SK-N-SH (cell line): ENCODE results near the gene ERVH48-1. TPM values are rescaled to one million over a fixed set of nuclear protein-coding genes. Genes with fewer than 3 reads are reported as not detected.

Experiments
- CTCF ChIA-PET: fragments of 300-600, 350-600 bp; formaldehyde crosslinking; extraction: SDS; loops from one replicate; lab custom pipeline; 2021; lab: Yijun Ruan, JAX
- POLR2A ChIA-PET: fragments of 350-600 bp; sonication (Branson Sonifier 250); formaldehyde crosslinking; extraction: SDS; loops from one replicate; lab custom pipeline; 2020; ENCODE audit warnings: antibody characterized with exemption, inconsistent platforms; lab: Yijun Ruan, JAX
- DNase-seq: peaks from one replicate; pipeline ENCODE4 v3.0.0; 2012
- H2AFZ ChIP-seq: fragments of 200-600 bp; sonication (generic); 2 replicates; pipeline ENCODE4 v1.8.1; 2016; ENCODE audit warnings: antibody characterized with exemption, mild to moderate bottlenecking, low read depth
- H3F3A ChIP-seq: fragments of 200-600 bp; sonication (generic); replicated peaks from 2 replicates; pipeline ENCODE3; 2016; ENCODE audit warnings: antibody characterized with exemption, mild to moderate bottlenecking; ENCODE audit not compliant: insufficient read depth
- H3K27ac ChIP-seq, 2 experiments: fragments of 200-500 bp in 1 of 2; fragments of 200-600 bp in 1 of 2; sonication (Bioruptor generic) in 1 of 2; sonication (generic), shearing (Covaris generic) in 1 of 2; 2 replicates each; pipeline versions ENCODE4 v1.5.1 to v1.6.1; 2014 to 2016; ENCODE audit warnings: low read depth in 2 of 2, inconsistent platforms in 1 of 2, low read length in 1 of 2, mild to moderate bottlenecking in 1 of 2, mixed read lengths in 1 of 2
- H3K27me3 ChIP-seq: fragments of 200-600 bp; sonication (generic), shearing (Covaris generic); 2 replicates; pipeline ENCODE4 v1.6.1; 2016; ENCODE audit warnings: mixed run types; ENCODE audit not compliant: insufficient read depth
- H3K36me3 ChIP-seq, 2 experiments: fragments of 200-500 bp in 1 of 2; fragments of 200-600 bp in 1 of 2; sonication (Bioruptor generic) in 1 of 2; sonication (generic) in 1 of 2; replicated peaks in 1 of 2; 2 replicates each; pipeline versions ENCODE3 to v1.5.1; 2014 to 2016; ENCODE audit warnings: low read length in 1 of 2, mild to moderate bottlenecking in 1 of 2; ENCODE audit not compliant: insufficient read depth in 2 of 2, control insufficient read depth in 1 of 2
- H3K4me1 ChIP-seq, 2 experiments: fragments of 200-500 bp in 1 of 2; fragments of 200-600 bp in 1 of 2; sonication (Bioruptor generic) in 1 of 2; sonication (generic), shearing (Covaris generic) in 1 of 2; 2 replicates each; pipeline versions ENCODE4 v1.5.1 to v1.6.1; 2014 to 2016; ENCODE audit warnings: low read depth in 1 of 2, low read length in 1 of 2, mixed run types in 1 of 2; ENCODE audit not compliant: insufficient read depth in 2 of 2, control insufficient read depth in 1 of 2
- H3K4me2 ChIP-seq: fragments of 200-600 bp; sonication (generic), shearing (Covaris generic); 2 replicates; pipeline ENCODE4 v1.6.1; 2017; ENCODE audit warnings: mixed run types
- H3K4me3 ChIP-seq, 2 experiments: fragments of 200-500 bp in 1 of 2; fragments of 200-600 bp in 1 of 2; sonication (Bioruptor generic) in 1 of 2; sonication (generic), shearing (Covaris generic) in 1 of 2; 2 replicates each; pipeline versions ENCODE4 v1.5.1 to v1.8.1; 2014 to 2016; ENCODE audit warnings: low read depth in 2 of 2, inconsistent platforms in 1 of 2, low read length in 1 of 2, mild to moderate bottlenecking in 1 of 2, mixed read lengths in 1 of 2, moderate library complexity in 1 of 2
- H3K79me2 ChIP-seq: fragments of 200-600 bp; sonication (generic); 2 replicates; pipeline ENCODE4 v1.8.1; 2017; ENCODE audit warnings: mild to moderate bottlenecking; ENCODE audit not compliant: insufficient read depth
- H3K9ac ChIP-seq: fragments of 200-600 bp; sonication (generic); 2 replicates; pipeline ENCODE4 v1.6.1; 2017; ENCODE audit warnings: mixed run types
- H3K9me2 ChIP-seq: fragments of 200-600 bp; sonication (generic); 2 replicates; pipeline ENCODE4 v1.6.1; 2017; ENCODE audit warnings: mixed run types
- H3K9me3 ChIP-seq: fragments of 200-600 bp; sonication (generic); 2 replicates; pipeline ENCODE4 v1.6.1; 2017; ENCODE audit warnings: mixed run types, mild to moderate bottlenecking, moderate library complexity
- H4K20me1 ChIP-seq: fragments of 200-600 bp; sonication (generic); 2 replicates; pipeline ENCODE4 v1.6.1; 2017; ENCODE audit warnings: mild to moderate bottlenecking, mixed run types; ENCODE audit not compliant: insufficient read depth
- CHD2 ChIP-seq: fragments of 150-350 bp; IDR thresholded peaks from 2 replicates; pipeline ENCODE4 v1.6.1; 2018; ENCODE audit warnings: low read length; ENCODE audit not compliant: partially characterized antibody
- ELF1 ChIP-seq: IDR thresholded peaks from 2 replicates; pipeline ENCODE4 v1.4.0; 2012
- EP300 ChIP-seq, 2 experiments: IDR thresholded peaks; 2 replicates each; pipeline versions ENCODE4 v1.4.0 to v1.6.1; 2012; ENCODE audit warnings: borderline replicate concordance in 1 of 2, low read depth in 1 of 2, low read length in 1 of 2
- FOSL2 ChIP-seq: IDR thresholded peaks from 2 replicates; pipeline ENCODE4 v1.4.0; 2012; ENCODE audit warnings: low read depth, mild to moderate bottlenecking, moderate library complexity, borderline replicate concordance
- FOXJ3 ChIP-seq: sonication (generic); formaldehyde crosslinking; IDR thresholded peaks from 2 replicates; pipeline ENCODE4 v1.5.1; 2020; ENCODE audit warnings: mild to moderate bottlenecking, missing genetic modification reagents
- GABPA ChIP-seq: IDR thresholded peaks from 2 replicates; pipeline ENCODE4 v1.4.0; 2012; ENCODE audit warnings: low read depth, mild to moderate bottlenecking
- JUND ChIP-seq: IDR thresholded peaks from 2 replicates; pipeline ENCODE4 v1.4.0; 2012
- MEF2A ChIP-seq: IDR thresholded peaks from 2 replicates; pipeline ENCODE4 v1.4.0; 2012; ENCODE audit warnings: low read depth, borderline replicate concordance
- MXI1 ChIP-seq: IDR thresholded peaks from 2 replicates; pipeline ENCODE4 v1.6.1; 2012; ENCODE audit warnings: mild to moderate bottlenecking, low read depth, low read length, improper control_type of control experiment
- POLR2AphosphoS5 ChIP-seq: IDR thresholded peaks from 2 replicates; pipeline ENCODE4 v1.6.1; 2012; ENCODE audit warnings: low read depth, low read length
- RCOR1 ChIP-seq: fragments of 150-350 bp; IDR thresholded peaks from 2 replicates; pipeline ENCODE4 v1.6.1; 2017; ENCODE audit warnings: antibody characterized with exemption, low read length
- RFX5 ChIP-seq: IDR thresholded peaks from 2 replicates; pipeline ENCODE4 v1.6.1; 2012; ENCODE audit warnings: mild to moderate bottlenecking, improper control_type of control experiment, low read length
- RXRA ChIP-seq: IDR thresholded peaks from 2 replicates; pipeline ENCODE4 v1.4.0; 2012; ENCODE audit warnings: low read depth, mild to moderate bottlenecking, borderline replicate concordance
- SMC3 ChIP-seq: IDR thresholded peaks from 2 replicates; pipeline ENCODE4 v1.6.1; 2012; ENCODE audit warnings: low read depth, low read length, improper control_type of control experiment
- TAF1 ChIP-seq: IDR thresholded peaks from 2 replicates; pipeline ENCODE4 v1.6.1; 2012; ENCODE audit warnings: low read depth, mild to moderate bottlenecking, low read length, moderate library complexity, borderline replicate concordance
- TCF12 ChIP-seq: IDR thresholded peaks from 2 replicates; pipeline ENCODE4 v1.4.0; 2012
- TEAD4 ChIP-seq: IDR thresholded peaks from 2 replicates; pipeline ENCODE4 v1.4.0; 2012; ENCODE audit warnings: mild to moderate bottlenecking, borderline replicate concordance; ENCODE audit not compliant: insufficient read depth
- YY1 ChIP-seq: IDR thresholded peaks from 2 replicates; pipeline ENCODE4 v1.4.0; 2012; ENCODE audit warnings: low read depth, mild to moderate bottlenecking
- WGBS: methylation state at CpG from one replicate; pipeline ENCODE4 v1.1.6; 2017; ENCODE audit warnings: low lambda C conversion rate; 5-methylcytosine and 5-hydroxymethylcytosine counted together
- polyA plus RNA-seq, 3 experiments: library from polyadenylated mRNA; depleted of rRNA; stranded (reverse); fragments of >200 nt; gene quantifications; 2 replicates each; pipeline ENCODE4 v1.2.3, GENCODE V29; 2012
- TF ChIP-seq, protein P1 (sequence below): fragments of 150-350 bp; IDR thresholded peaks from 2 replicates; pipeline ENCODE4 v1.6.1; 2017; ENCODE audit warnings: antibody characterized with exemption, low read length, low read depth, borderline replicate concordance
- TF ChIP-seq, protein P2 (sequence below): fragments of 150-350 bp; IDR thresholded peaks from 2 replicates; pipeline ENCODE4 v1.6.1; 2016; ENCODE audit warnings: mild to moderate bottlenecking, low read depth, low read length
- TF ChIP-seq, protein P3 (sequence below): IDR thresholded peaks from 2 replicates; pipeline ENCODE4 v1.4.0; 2012; ENCODE audit warnings: low read depth, borderline replicate concordance
- TF ChIP-seq, protein P4 (sequence below): IDR thresholded peaks from 2 replicates; pipeline ENCODE4 v1.4.0; 2012; ENCODE audit warnings: low read depth, borderline replicate concordance
- TF ChIP-seq, protein P5 (sequence below): IDR thresholded peaks from 2 replicates; pipeline ENCODE4 v1.4.0; 2012; ENCODE audit warnings: low read depth

Gene ERVH48-1
- polyA plus RNA-seq, 1 of the 3 experiments (the other 2 are of a cell fraction), result not detected

DNA sequence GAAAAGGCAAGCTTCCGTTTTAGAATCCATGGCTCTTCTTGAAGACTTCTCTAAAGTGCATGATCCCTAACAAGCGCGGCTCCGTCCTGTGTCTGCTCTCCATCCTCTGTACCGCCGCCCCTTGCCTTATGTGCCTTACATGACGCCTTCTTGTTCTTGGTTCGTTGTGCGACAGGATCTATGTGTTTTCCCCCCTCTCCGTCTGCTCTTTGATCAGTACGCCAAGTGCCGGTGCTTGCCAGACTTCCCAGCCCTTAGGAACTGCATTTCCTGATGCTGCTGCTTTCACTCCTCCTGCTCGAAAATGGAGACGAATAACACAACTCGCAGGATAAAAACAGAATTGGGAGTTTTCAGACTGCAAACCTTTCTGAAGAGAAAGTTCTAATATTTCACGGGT, 19.2 kb downstream of the ERVH48-1 start (continued):
- TF ChIP-seq RFX5, result no peak
- TF ChIP-seq, protein P1, sequence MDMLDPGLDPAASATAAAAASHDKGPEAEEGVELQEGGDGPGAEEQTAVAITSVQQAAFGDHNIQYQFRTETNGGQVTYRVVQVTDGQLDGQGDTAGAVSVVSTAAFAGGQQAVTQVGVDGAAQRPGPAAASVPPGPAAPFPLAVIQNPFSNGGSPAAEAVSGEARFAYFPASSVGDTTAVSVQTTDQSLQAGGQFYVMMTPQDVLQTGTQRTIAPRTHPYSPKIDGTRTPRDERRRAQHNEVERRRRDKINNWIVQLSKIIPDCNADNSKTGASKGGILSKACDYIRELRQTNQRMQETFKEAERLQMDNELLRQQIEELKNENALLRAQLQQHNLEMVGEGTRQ, result no peak
- TF ChIP-seq FOXJ3 (CRISPR knock-in tag), result no peak
- TF ChIP-seq, protein P2, sequence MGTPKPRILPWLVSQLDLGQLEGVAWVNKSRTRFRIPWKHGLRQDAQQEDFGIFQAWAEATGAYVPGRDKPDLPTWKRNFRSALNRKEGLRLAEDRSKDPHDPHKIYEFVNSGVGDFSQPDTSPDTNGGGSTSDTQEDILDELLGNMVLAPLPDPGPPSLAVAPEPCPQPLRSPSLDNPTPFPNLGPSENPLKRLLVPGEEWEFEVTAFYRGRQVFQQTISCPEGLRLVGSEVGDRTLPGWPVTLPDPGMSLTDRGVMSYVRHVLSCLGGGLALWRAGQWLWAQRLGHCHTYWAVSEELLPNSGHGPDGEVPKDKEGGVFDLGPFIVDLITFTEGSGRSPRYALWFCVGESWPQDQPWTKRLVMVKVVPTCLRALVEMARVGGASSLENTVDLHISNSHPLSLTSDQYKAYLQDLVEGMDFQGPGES, result no peak
- TF ChIP-seq RCOR1, result no peak
- no peak for TF ChIP-seq CHD2
- TF ChIP-seq RXRA, result no peak

GRCh38 chr21:42905195-42905594, 20.2 kb downstream of the ERVH48-1 start:
- Histone ChIP-seq H4K20me1 (0 out of 2 replicates have a peak, but pooled peaks cover 3% of the 10 kb centered on the region), H2AFZ (no peak overlapping the region), H3K4me3 (no peak overlapping the region), H3K79me2 (peaks cover 27% of the 10 kb centered on the region), H3K27me3 (no peaks in the 10 kb centered on the region), H3F3A (no peaks in the 10 kb centered on the region), H3K4me1 (no peaks in the 10 kb centered on the region), H3K4me2 (no peak overlapping the region), H3K9me3 (no peaks in the 10 kb centered on the region), H3K27ac (no peak overlapping the region), H3K9ac (no peak overlapping the region), H3K36me3 (peaks cover 44 to 46% of the 10 kb centered on the region in 2 experiments), H3K9me2 (no peaks in the 10 kb centered on the region)
- CTCF ChIA-PET, result no interaction called here
- POLR2A ChIA-PET, result no interaction called here
- DNase-seq, result no peak
- 95% methylated on average over 8 of the region's 8 CpGs for WGBS
- TF ChIP-seq RXRA, result no peak
- no peak for TF ChIP-seq RFX5
- no peak for TF ChIP-seq POLR2AphosphoS5
- TF ChIP-seq JUND, result no peak
- no peak for TF ChIP-seq TAF1
- TF ChIP-seq SMC3, result no peak
- peak; percentile 33; the same call in 1 of the 2 replicates for TF ChIP-seq TCF12
- no peak for TF ChIP-seq YY1

- ChIA-PET POLR2A (no interaction called here), CTCF (interaction anchor here (0.6 to 1.1 kb wide), 2 partner anchors 9 to 310 kb away, joined by 3 read pairs; no protein-coding TSS in a partner anchor)
- Histone ChIP-seq H2AFZ (no peak overlapping the region), H3K4me3 (no peak overlapping the region), H3K27ac (no peak overlapping the region), H3K79me2 (peaks cover 40% of the 10 kb centered on the region), H3K36me3 (peaks cover 40 to 45% of the 10 kb centered on the region in 2 experiments), H3K9me2 (no peaks in the 10 kb centered on the region), H3K27me3 (no peaks in the 10 kb centered on the region), H4K20me1 (0 out of 2 replicates have a peak, but pooled peaks cover 3% of the 10 kb centered on the region), H3K9me3 (no peaks in the 10 kb centered on the region), H3K9ac (no peak overlapping the region), H3K4me1 (no peaks in the 10 kb centered on the region), H3F3A (no peaks in the 10 kb centered on the region), H3K4me2 (no peak overlapping the region)
- TF ChIP-seq, protein P3, sequence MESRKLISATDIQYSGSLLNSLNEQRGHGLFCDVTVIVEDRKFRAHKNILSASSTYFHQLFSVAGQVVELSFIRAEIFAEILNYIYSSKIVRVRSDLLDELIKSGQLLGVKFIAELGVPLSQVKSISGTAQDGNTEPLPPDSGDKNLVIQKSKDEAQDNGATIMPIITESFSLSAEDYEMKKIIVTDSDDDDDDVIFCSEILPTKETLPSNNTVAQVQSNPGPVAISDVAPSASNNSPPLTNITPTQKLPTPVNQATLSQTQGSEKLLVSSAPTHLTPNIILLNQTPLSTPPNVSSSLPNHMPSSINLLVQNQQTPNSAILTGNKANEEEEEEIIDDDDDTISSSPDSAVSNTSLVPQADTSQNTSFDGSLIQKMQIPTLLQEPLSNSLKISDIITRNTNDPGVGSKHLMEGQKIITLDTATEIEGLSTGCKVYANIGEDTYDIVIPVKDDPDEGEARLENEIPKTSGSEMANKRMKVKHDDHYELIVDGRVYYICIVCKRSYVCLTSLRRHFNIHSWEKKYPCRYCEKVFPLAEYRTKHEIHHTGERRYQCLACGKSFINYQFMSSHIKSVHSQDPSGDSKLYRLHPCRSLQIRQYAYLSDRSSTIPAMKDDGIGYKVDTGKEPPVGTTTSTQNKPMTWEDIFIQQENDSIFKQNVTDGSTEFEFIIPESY, result no peak
- TF ChIP-seq MXI1 (no peak), GABPA (no peak), ELF1 (no peak), MEF2A (no peak), TEAD4 (no peak), EP300 (IDR thresholded peaks at IDR 0.05; ENCODE audit: borderline replicate concordance in 1 of 2, low read depth in 1 of 2, low read length in 1 of 2) (no peak), FOSL2 (no peak), CHD2 (no peak), POLR2AphosphoS5 (no peak), RCOR1 (no peak)
- TF ChIP-seq, protein P4, sequence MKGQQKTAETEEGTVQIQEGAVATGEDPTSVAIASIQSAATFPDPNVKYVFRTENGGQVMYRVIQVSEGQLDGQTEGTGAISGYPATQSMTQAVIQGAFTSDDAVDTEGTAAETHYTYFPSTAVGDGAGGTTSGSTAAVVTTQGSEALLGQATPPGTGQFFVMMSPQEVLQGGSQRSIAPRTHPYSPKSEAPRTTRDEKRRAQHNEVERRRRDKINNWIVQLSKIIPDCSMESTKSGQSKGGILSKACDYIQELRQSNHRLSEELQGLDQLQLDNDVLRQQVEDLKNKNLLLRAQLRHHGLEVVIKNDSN, result no peak
- TF ChIP-seq, protein P5, sequence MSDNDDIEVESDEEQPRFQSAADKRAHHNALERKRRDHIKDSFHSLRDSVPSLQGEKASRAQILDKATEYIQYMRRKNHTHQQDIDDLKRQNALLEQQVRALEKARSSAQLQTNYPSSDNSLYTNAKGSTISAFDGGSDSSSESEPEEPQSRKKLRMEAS, result no peak
- 96% methylated on average over 10 of the region's 11 CpGs for WGBS
- no peak for DNase-seq
Observed at GRCh38 chr21:42903817-42904216, 21.6 kb downstream of the ERVH48-1 start.
